PC-9 (cell line): Measurements from ENCODE around the gene SHF. TPM values are rescaled to one million over a fixed set of nuclear protein-coding genes. Genes with fewer than 3 reads are reported as not detected.
A peak's percentile ranks its signal among the peaks of the same experiment; 100 is the strongest.

Experiments used
- BruUV-seq: library from RNA; stranded (reverse); fragments of 400-500 nt; replicated peaks from 2 replicates; lab custom pipeline; 2021; lab: Mats Ljungman, UMichigan
- CTCF ChIA-PET: fragments of 300-600 bp; sonication (Branson Sonifier 250); formaldehyde crosslinking; loops from one replicate; lab custom pipeline; 2022; ENCODE audit warnings: antibody characterized with exemption; lab: Charles Lee
- POLR2A ChIA-PET: fragments of 300-600 bp; sonication (Branson Sonifier 250); formaldehyde crosslinking; loops from one replicate; lab custom pipeline; 2022; ENCODE audit warnings: antibody characterized with exemption; ENCODE audit not compliant: unreplicated experiment; lab: Charles Lee
- DNase-seq, 2 experiments: peaks; one replicate each; pipeline versions ENCODE4 v3.0.0 to v3.0.0-alpha.2; 2015 to 2022; ENCODE audit warnings: mixed read lengths in 1 of 2
- H2AFZ ChIP-seq: fragments of 200-600 bp; sonication (generic); 2 replicates; pipeline ENCODE4 v1.8.1; 2017; ENCODE audit warnings: antibody characterized with exemption
- H3F3A ChIP-seq: fragments of 200-600 bp; sonication (generic); 2 replicates; pipeline ENCODE4 v1.8.1; 2017; ENCODE audit warnings: antibody characterized with exemption, mild to moderate bottlenecking, low read depth; ENCODE audit not compliant: insufficient read depth
- H3K27ac ChIP-seq: fragments of 200-600 bp; sonication (generic); 2 replicates; pipeline ENCODE4 v1.6.1; 2016; ENCODE audit warnings: mixed run types
- H3K27me3 ChIP-seq: fragments of 200-600 bp; sonication (generic); 2 replicates; pipeline ENCODE4 v1.6.1; 2016; ENCODE audit warnings: low read depth, mixed run types; ENCODE audit not compliant: insufficient read depth
- H3K36me3 ChIP-seq: fragments of 200-600 bp; sonication (generic); 2 replicates; pipeline ENCODE4 v1.6.1; 2016; ENCODE audit warnings: low read depth, mixed run types
- H3K4me1 ChIP-seq: fragments of 200-600 bp; sonication (generic); replicated peaks from 2 replicates; pipeline ENCODE4 v1.6.1; 2016; ENCODE audit warnings: mixed run types; ENCODE audit not compliant: insufficient read depth
- H3K4me2 ChIP-seq: fragments of 200-600 bp; sonication (generic); 2 replicates; pipeline ENCODE4 v1.6.1; 2017; ENCODE audit warnings: mixed run types
- H3K4me3 ChIP-seq: fragments of 200-600 bp; sonication (generic); 2 replicates; pipeline ENCODE4 v1.6.1; 2016; ENCODE audit warnings: mixed run types
- H3K79me2 ChIP-seq: fragments of 200-600 bp; sonication (generic); 2 replicates; pipeline ENCODE4 v1.6.1; 2017; ENCODE audit warnings: low read depth, mixed run types
- H3K9me2 ChIP-seq: fragments of 200-600 bp; sonication (generic); 2 replicates; pipeline ENCODE4 v1.8.1; 2017; ENCODE audit warnings: mild to moderate bottlenecking; ENCODE audit not compliant: insufficient read depth
- H3K9me3 ChIP-seq: fragments of 200-600 bp; sonication (generic); 2 replicates; pipeline ENCODE4 v1.8.1; 2016; ENCODE audit warnings: low read depth; ENCODE audit not compliant: insufficient read depth
- H4K20me1 ChIP-seq: fragments of 200-600 bp; sonication (generic); 2 replicates; pipeline ENCODE4 v1.8.1; 2017; ENCODE audit not compliant: insufficient read depth
- EZH2 ChIP-seq: fragments of 200-600 bp; sonication (generic); IDR thresholded peaks from 2 replicates; pipeline ENCODE4 v1.8.0; 2017; ENCODE audit warnings: antibody characterized with exemption, low read depth
- intact Hi-C: fragments of 100-400 bp; cut with micrococcal nuclease; formaldehyde crosslinking; loops from one replicate; pipeline ENCODE4 v1.10.0; 2022; ENCODE audit not compliant: unreplicated experiment
- total RNA-seq: library from RNA; stranded (reverse); gene quantifications from 2 replicates; pipeline ENCODE4 v1.2.3, GENCODE V29; 2021
- TF ChIP-seq, protein P1 (sequence below): fragments of 200-600 bp; sonication (generic); conservative IDR thresholded peaks from 2 replicates; pipeline ENCODE4 v1.6.1; 2017; ENCODE audit warnings: mixed run types, antibody characterized with exemption, mild to moderate bottlenecking, moderate library complexity

Gene SHF
- total RNA-seq, 1 experiment from 2014 or later, result 6.1 TPM

DNA sequence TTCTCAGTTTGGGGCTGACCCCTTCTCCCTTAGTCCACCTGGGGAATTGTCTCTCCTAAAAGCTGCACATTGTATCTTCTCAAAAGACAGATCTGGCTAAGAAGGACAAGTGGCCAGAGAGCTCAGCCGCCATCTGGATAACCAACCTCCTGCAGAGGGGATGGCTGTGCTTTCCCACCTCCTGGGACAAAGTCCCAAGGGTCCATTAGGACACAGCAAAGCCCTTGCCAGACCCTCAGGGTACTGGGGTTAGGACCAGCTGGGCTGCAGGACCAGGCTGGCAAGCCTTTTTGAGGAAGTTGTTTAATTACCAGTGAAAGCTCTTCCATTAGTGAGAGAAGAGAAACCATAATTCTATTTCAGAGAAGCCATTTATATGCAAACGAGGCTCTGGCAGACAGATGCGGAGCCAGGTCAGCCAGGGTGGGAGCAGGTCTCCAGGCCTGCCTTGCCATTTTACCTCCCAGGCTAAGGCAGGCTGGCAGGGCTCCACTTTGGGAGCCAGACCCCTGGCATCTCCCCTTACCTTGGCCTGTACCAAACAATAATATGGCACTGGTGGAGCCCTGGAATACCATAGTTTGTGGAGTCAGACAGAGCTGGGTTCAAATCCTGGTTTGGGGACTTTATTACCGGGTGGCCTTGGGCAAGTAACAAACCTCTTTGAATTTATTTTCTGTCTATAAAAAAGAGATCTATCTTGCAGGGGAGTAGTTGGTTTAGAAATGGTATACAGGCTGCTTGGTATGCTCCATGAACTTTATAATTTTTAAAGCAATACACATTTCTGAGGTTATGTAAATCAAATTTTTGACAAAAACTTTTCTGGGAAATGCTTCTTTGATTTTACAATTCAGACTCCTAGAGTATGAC is 17.9 kb downstream of the SHF start:
- no peaks in the 10 kb centered on the region for H4K20me1 ChIP-seq
- intact Hi-C loops, result no loop called here
- H3K27me3 ChIP-seq, result no peaks in the 10 kb centered on the region
- POLR2A ChIA-PET, result interaction anchor here (0.6 kb wide), 1 partner anchor 45 kb away, joined by 4 read pairs; no protein-coding TSS in a partner anchor
- no peak overlapping the region for H3K4me3 ChIP-seq
- TF ChIP-seq EZH2, result no peak
- TF ChIP-seq, protein P1, sequence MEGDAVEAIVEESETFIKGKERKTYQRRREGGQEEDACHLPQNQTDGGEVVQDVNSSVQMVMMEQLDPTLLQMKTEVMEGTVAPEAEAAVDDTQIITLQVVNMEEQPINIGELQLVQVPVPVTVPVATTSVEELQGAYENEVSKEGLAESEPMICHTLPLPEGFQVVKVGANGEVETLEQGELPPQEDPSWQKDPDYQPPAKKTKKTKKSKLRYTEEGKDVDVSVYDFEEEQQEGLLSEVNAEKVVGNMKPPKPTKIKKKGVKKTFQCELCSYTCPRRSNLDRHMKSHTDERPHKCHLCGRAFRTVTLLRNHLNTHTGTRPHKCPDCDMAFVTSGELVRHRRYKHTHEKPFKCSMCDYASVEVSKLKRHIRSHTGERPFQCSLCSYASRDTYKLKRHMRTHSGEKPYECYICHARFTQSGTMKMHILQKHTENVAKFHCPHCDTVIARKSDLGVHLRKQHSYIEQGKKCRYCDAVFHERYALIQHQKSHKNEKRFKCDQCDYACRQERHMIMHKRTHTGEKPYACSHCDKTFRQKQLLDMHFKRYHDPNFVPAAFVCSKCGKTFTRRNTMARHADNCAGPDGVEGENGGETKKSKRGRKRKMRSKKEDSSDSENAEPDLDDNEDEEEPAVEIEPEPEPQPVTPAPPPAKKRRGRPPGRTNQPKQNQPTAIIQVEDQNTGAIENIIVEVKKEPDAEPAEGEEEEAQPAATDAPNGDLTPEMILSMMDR, result no peak
- H3K36me3 ChIP-seq, result no peaks in the 10 kb centered on the region
- no peaks in the 10 kb centered on the region for H3K4me1 ChIP-seq
- H3F3A ChIP-seq, result no peaks in the 10 kb centered on the region
- no peaks in the 10 kb centered on the region for H3K79me2 ChIP-seq
- no TSS peak for BruUV-seq
- no peak overlapping the region for H3K4me2 ChIP-seq
- H3K27ac ChIP-seq, result no peak overlapping the region
- no peaks in the 10 kb centered on the region for H3K9me3 ChIP-seq
- H3K9me2 ChIP-seq, result no peaks in the 10 kb centered on the region
- no peak overlapping the region for H2AFZ ChIP-seq
- CTCF ChIA-PET, result no interaction called here
- DNase-seq, result no peak

DNA sequence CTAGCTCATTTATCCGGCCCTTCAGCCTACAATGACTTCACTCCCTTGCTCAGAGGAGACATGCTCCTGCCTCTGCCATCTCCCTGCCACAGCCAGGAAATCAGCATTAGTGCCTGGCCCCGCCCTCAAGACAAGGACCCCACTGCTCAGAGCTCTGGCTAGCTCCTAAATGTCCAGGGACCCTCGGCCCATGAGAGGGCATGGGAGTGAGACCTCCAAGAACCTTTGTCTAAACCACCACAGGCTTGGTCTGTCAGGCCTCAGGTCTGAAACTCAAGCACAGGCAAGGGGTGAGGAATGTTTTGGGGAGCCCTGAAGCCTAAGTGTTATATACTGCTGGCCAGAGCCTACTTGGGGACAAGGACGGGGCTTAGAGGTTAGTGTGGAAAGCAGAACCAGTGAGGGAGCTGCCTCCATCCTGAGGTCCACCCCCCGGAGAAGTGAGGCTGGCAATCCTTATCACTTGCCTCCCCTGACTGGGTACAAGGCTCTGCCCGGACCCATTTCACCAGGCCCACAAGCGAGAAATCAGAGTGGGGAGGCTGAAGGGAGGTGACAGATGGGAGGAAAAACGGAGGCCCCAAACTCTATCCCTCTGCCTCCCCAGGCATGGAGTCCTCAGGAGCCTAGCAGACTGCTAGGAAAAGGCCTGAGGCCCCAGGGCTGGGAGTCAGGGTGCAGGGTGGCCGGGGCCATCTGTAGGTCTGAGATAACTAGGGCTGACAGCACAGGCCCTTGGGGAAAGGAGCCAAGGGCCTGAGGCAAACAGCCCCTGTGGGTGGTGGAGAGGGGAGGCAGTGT is 18.8 kb downstream of the SHF start:
- no peaks in the 10 kb centered on the region for H3K36me3 ChIP-seq
- no peaks in the 10 kb centered on the region for H3K79me2 ChIP-seq
- TF ChIP-seq, protein P1, result no peak
- TF ChIP-seq EZH2, result no peak
- no peak overlapping the region for H2AFZ ChIP-seq
- H3K9me2 ChIP-seq, result no peaks in the 10 kb centered on the region
- intact Hi-C loops, result no loop called here
- H3K27me3 ChIP-seq, result no peaks in the 10 kb centered on the region
- no peak overlapping the region for H3K4me2 ChIP-seq
- H3F3A ChIP-seq, result no peaks in the 10 kb centered on the region
- H3K4me1 ChIP-seq, result no peaks in the 10 kb centered on the region
- no peak overlapping the region for H3K27ac ChIP-seq
- BruUV-seq, result no TSS peak
- H4K20me1 ChIP-seq, result no peaks in the 10 kb centered on the region
- ChIA-PET POLR2A (interaction anchor here (0.6 kb wide), 1 partner anchor 44 kb away, joined by 4 read pairs; no protein-coding TSS in a partner anchor), CTCF (interaction anchor here (0.8 to 2.2 kb wide), 2 partner anchors 12 to 29 kb away, joined by 3 to 6 read pairs; no protein-coding TSS in a partner anchor)
- no peak for DNase-seq
- H3K9me3 ChIP-seq, result no peaks in the 10 kb centered on the region
- no peak overlapping the region for H3K4me3 ChIP-seq

DNA sequence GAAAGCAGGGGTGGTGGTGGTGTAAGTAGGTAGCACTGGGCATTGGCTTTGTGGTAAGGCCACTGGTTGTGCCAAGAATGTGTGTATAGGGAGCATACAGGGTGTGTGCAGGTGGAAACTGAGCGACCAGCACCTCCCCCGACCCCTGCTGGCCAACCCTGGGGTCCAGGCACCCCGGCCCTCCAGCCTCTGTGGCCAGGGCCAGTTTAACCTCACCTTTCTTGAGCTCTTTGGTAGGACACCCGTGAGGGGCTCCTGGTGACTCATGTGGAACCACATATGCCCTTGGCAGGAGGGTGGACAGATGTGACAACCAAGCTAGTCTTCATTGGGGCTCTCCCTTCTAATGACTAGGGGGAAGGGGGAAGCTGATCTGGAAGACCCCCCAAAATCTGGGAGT is 19.5 kb downstream of the SHF start:
- Histone ChIP-seq H3K27ac (no peak overlapping the region), H2AFZ (no peak overlapping the region), H3K4me1 (no peaks in the 10 kb centered on the region), H3K9me2 (no peaks in the 10 kb centered on the region), H3K27me3 (no peaks in the 10 kb centered on the region), H3K79me2 (no peaks in the 10 kb centered on the region), H4K20me1 (no peaks in the 10 kb centered on the region), H3K4me2 (no peak overlapping the region), H3K4me3 (no peak overlapping the region), H3K36me3 (no peaks in the 10 kb centered on the region), H3F3A (no peaks in the 10 kb centered on the region; the same call in 1 of the 2 replicates), H3K9me3 (no peaks in the 10 kb centered on the region)
- TF ChIP-seq, protein P1, result no peak
- no peak for TF ChIP-seq EZH2
- intact Hi-C loops, result no loop called here
- ChIA-PET CTCF (interaction anchor here (0.6 to 2.2 kb wide), 3 partner anchors 13 to 30 kb away, joined by 3 to 6 read pairs (median 5); no protein-coding TSS in a partner anchor), POLR2A (no interaction called here)
- DNase-seq, result no peak
- TSS peak; percentile 30 for BruUV-seq
